DND-41 (cell line): ENCODE results near the gene PMIS2.

Experiments
- CTCF ChIP-seq: IDR thresholded peaks from 2 replicates; pipeline ENCODE4 v1.5.1; 2012; ENCODE audit warnings: borderline replicate concordance, low read length, moderate library complexity, mild to moderate bottlenecking; ENCODE audit not compliant: poor library complexity, severe bottlenecking; ENCODE audit errors: extremely low read depth
- EZH2 ChIP-seq: IDR thresholded peaks from 3 replicates; pipeline ENCODE4 v1.6.1; 2012; ENCODE audit warnings: borderline replicate concordance, low read depth, mild to moderate bottlenecking, moderate library complexity, low read length, inconsistent platforms; ENCODE audit not compliant: severe bottlenecking

DNA sequence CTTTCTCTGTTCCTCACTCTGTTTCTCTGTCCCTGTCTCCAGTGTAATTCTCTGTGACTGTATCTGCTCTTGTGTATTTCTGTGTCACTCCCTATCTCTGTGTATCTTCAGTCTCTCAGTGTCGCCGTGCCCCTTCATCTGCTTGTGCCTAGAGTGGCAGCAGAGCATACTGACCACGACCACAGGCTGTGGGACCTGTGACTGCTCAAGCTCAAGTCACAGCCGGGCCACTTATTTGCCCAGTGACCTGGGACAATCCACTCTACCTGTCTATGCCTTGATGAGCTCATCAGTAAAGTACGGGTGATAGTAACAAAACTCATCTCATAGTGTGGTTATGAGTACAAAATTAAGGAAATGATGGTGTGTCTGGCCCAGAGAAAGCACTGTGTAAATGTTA, 31.9 kb upstream of the PMIS2 start:
- no peak for TF ChIP-seq EZH2
- TF ChIP-seq CTCF, result no peak
